Astrocyte (in vitro differentiated cells and primary cell): Measurements from ENCODE around the gene DNPEP.

ENCODE experiments used
- CTCF ChIP-seq: IDR thresholded peaks from 2 replicates; pipeline ENCODE4 v1.5.1; 2011; ENCODE audit warnings: low read depth, mild to moderate bottlenecking, inconsistent platforms, low read length, moderate library complexity; ENCODE audit not compliant: insufficient read depth
- EZH2 ChIP-seq: IDR thresholded peaks from 2 replicates; pipeline ENCODE4 v1.6.1; 2012; ENCODE audit warnings: mild to moderate bottlenecking, low read length, inconsistent platforms; ENCODE audit not compliant: insufficient read depth

DNA sequence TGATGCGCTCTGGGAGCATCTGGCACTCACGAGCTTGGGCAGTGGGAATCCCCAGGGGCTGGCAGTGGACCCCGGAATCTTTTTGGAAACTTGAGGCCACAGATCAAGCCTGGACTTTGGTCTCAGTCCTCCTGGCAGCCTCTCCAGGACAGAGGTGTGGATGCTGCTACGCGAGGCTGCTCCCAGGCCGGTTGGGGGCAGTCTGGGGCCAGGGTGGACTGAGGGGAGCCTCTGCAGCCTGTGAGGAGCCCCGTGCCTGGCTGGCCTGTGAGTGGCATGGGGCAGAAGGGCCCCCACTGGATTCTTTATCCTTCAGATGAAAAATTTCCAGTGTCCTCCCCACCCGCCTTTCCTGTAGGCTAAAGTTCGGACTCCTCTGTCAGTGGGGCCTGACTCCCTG, 17.7 kb upstream of the DNPEP start:
- TF ChIP-seq CTCF (no peak), EZH2 (no peak)
